Measurements from ENCODE around the gene GID4.
A peak's percentile ranks its signal among the peaks of the same experiment; 100 is the strongest.

Gene GID4

GRCh38 chr17:18102640-18103039 is 63.4 kb downstream of the GID4 start:
- no peak overlapping the region for H2BK12ac ChIP-seq (ENCODE audit: low read length in 2 of 2)
- H3K27me3 ChIP-seq (ENCODE audit: control insufficient read depth in 1 of 2, insufficient read depth in 1 of 2, low read length in 2 of 2): no peaks in the 10 kb centered on the region
- H3K4me1 ChIP-seq (ENCODE audit: control insufficient read depth, insufficient read depth, low read depth, low read length): peaks cover 2% of the 10 kb centered on the region
- H3K14ac ChIP-seq (ENCODE audit: low read length in 2 of 2): no peak overlapping the region
- no peak overlapping the region for H2BK120ac ChIP-seq (ENCODE audit: low read depth, low read length)
- H3K4ac ChIP-seq (ENCODE audit: low read depth in 1 of 2, low read length in 2 of 2): no peak overlapping the region
- no peak overlapping the region for H2BK5ac ChIP-seq (ENCODE audit: low read depth, low read length, poor library complexity, severe bottlenecking)
- H3K9ac ChIP-seq (ENCODE audit: low read length): no peak overlapping the region
- H3K9me3 ChIP-seq (ENCODE audit: control insufficient read depth, low read length): no peaks in the 10 kb centered on the region
- H3K23ac ChIP-seq (ENCODE audit: low read length in 2 of 2): no peak overlapping the region
- no peak overlapping the region for H3K18ac ChIP-seq (ENCODE audit: low read depth in 1 of 2, low read length in 2 of 2)
- H4K91ac ChIP-seq (ENCODE audit: low read length): no peak overlapping the region
- H3K79me1 ChIP-seq (replicated peaks; ENCODE audit: low read length, poor library complexity, severe bottlenecking): peaks cover 16% of the 10 kb centered on the region
- H2BK15ac ChIP-seq (ENCODE audit: low read depth, poor library complexity, severe bottlenecking): no peak overlapping the region
- H2AFZ ChIP-seq (ENCODE audit: low read depth, low read length): no peak overlapping the region
- no peak overlapping the region for H3K27ac ChIP-seq (ENCODE audit: low read length, poor library complexity, severe bottlenecking)
- H2AK5ac ChIP-seq (ENCODE audit: low read length, severe bottlenecking): no peak overlapping the region
- H3K4me2 ChIP-seq (ENCODE audit: low read length, poor library complexity, severe bottlenecking): no peak overlapping the region
- H3K4me3 ChIP-seq (ENCODE audit: insufficient read depth in 1 of 2, low read depth in 1 of 2, low read length in 2 of 2): no peak overlapping the region
- WGBS: over 99% methylated on average over 3 of the region's 3 CpGs
- no peak overlapping the region for H4K8ac ChIP-seq (ENCODE audit: low read length)
- DNase-seq: no peak
- peaks cover 81 to 93% of the 10 kb centered on the region in 2 experiments for H3K36me3 ChIP-seq (ENCODE audit: control insufficient read depth in 1 of 2, insufficient read depth in 2 of 2, low read depth in 1 of 2, low read length in 2 of 2)

GRCh38 chr17:18105027-18105426 is 65.8 kb downstream of the GID4 start:
- H2BK12ac ChIP-seq (ENCODE audit: low read length in 2 of 2): no peak overlapping the region

GRCh38 chr17:18105595-18105994 is 66.4 kb downstream of the GID4 start:
- H3K23ac ChIP-seq (ENCODE audit: low read length in 2 of 2): no peak overlapping the region
- peaks cover 3% of the 10 kb centered on the region for H3K4me1 ChIP-seq (ENCODE audit: control insufficient read depth, insufficient read depth, low read depth, low read length)
- H3K18ac ChIP-seq (ENCODE audit: low read depth in 1 of 2, low read length in 2 of 2): no peak overlapping the region
- H3K9ac ChIP-seq (ENCODE audit: low read length): no peak overlapping the region
- no peak overlapping the region for H3K27ac ChIP-seq (ENCODE audit: low read length, poor library complexity, severe bottlenecking)
- no peak overlapping the region for H2BK120ac ChIP-seq (ENCODE audit: low read depth, low read length)
- no peak overlapping the region for H2BK15ac ChIP-seq (ENCODE audit: low read depth, poor library complexity, severe bottlenecking)
- no peak overlapping the region for H4K8ac ChIP-seq (ENCODE audit: low read length)
- no peak overlapping the region for H4K91ac ChIP-seq (ENCODE audit: low read length)
- no peak overlapping the region for H2AFZ ChIP-seq (ENCODE audit: low read depth, low read length)
- no peak for DNase-seq
- no peak overlapping the region for H2BK12ac ChIP-seq (ENCODE audit: low read length in 2 of 2)
- H3K4me2 ChIP-seq (ENCODE audit: low read length, poor library complexity, severe bottlenecking): no peak overlapping the region
- peaks cover 52 to 66% of the 10 kb centered on the region in 2 experiments for H3K36me3 ChIP-seq (ENCODE audit: control insufficient read depth in 1 of 2, insufficient read depth in 2 of 2, low read depth in 1 of 2, low read length in 2 of 2)
- 93% methylated on average over 6 of the region's 6 CpGs for WGBS
- H3K4ac ChIP-seq (ENCODE audit: low read depth in 1 of 2, low read length in 2 of 2): no peak overlapping the region
- H2BK5ac ChIP-seq (ENCODE audit: low read depth, low read length, poor library complexity, severe bottlenecking): no peak overlapping the region
- no peak overlapping the region for H3K4me3 ChIP-seq (ENCODE audit: insufficient read depth in 1 of 2, low read depth in 1 of 2, low read length in 2 of 2)
- no peaks in the 10 kb centered on the region for H3K9me3 ChIP-seq (ENCODE audit: control insufficient read depth, low read length)
- H2AK5ac ChIP-seq (ENCODE audit: low read length, severe bottlenecking): no peak overlapping the region
- no peak overlapping the region for H3K14ac ChIP-seq (ENCODE audit: low read length in 2 of 2)
- H3K79me1 ChIP-seq (replicated peaks; ENCODE audit: low read length, poor library complexity, severe bottlenecking): no peaks in the 10 kb centered on the region
- peaks cover 0 to under 1% of the 10 kb centered on the region in 2 experiments for H3K27me3 ChIP-seq (ENCODE audit: control insufficient read depth in 1 of 2, insufficient read depth in 1 of 2, low read length in 2 of 2)

More at GRCh38 chr17:18105027-18105426, 65.8 kb downstream of the GID4 start:
- H4K91ac ChIP-seq (ENCODE audit: low read length): peak overlapping the region; percentile 65
- H3K9ac ChIP-seq (ENCODE audit: low read length): no peak overlapping the region
- 99% methylated on average over 3 of the region's 3 CpGs for WGBS
- H3K18ac ChIP-seq (ENCODE audit: low read depth in 1 of 2, low read length in 2 of 2): no peak overlapping the region
- no peak overlapping the region for H3K27ac ChIP-seq (ENCODE audit: low read length, poor library complexity, severe bottlenecking)
- H3K4me1 ChIP-seq (ENCODE audit: control insufficient read depth, insufficient read depth, low read depth, low read length): peaks cover 3% of the 10 kb centered on the region
- H3K4me3 ChIP-seq (ENCODE audit: insufficient read depth in 1 of 2, low read depth in 1 of 2, low read length in 2 of 2): no peak overlapping the region
- no peak overlapping the region for H2BK15ac ChIP-seq (ENCODE audit: low read depth, poor library complexity, severe bottlenecking)
- H2AFZ ChIP-seq (ENCODE audit: low read depth, low read length): no peak overlapping the region
- no peak overlapping the region for H2BK5ac ChIP-seq (ENCODE audit: low read depth, low read length, poor library complexity, severe bottlenecking)
- no peak overlapping the region for H3K4ac ChIP-seq (ENCODE audit: low read depth in 1 of 2, low read length in 2 of 2)
- H3K4me2 ChIP-seq (ENCODE audit: low read length, poor library complexity, severe bottlenecking): no peak overlapping the region
- H3K36me3 ChIP-seq (ENCODE audit: control insufficient read depth in 1 of 2, insufficient read depth in 2 of 2, low read depth in 1 of 2, low read length in 2 of 2): peaks cover 58 to 71% of the 10 kb centered on the region in 2 experiments
- DNase-seq: no peak
- H2BK120ac ChIP-seq (ENCODE audit: low read depth, low read length): no peak overlapping the region
- no peak overlapping the region for H3K14ac ChIP-seq (ENCODE audit: low read length in 2 of 2)
- H3K23ac ChIP-seq (ENCODE audit: low read length in 2 of 2): no peak overlapping the region
- no peak overlapping the region for H4K8ac ChIP-seq (ENCODE audit: low read length)
- H3K27me3 ChIP-seq (ENCODE audit: control insufficient read depth in 1 of 2, insufficient read depth in 1 of 2, low read length in 2 of 2): no peaks in the 10 kb centered on the region
- no peaks in the 10 kb centered on the region for H3K9me3 ChIP-seq (ENCODE audit: control insufficient read depth, low read length)
- peaks cover 3% of the 10 kb centered on the region for H3K79me1 ChIP-seq (replicated peaks; ENCODE audit: low read length, poor library complexity, severe bottlenecking)
- H2AK5ac ChIP-seq (ENCODE audit: low read length, severe bottlenecking): no peak overlapping the region

GRCh38 chr17:18106211-18106610 is 67.0 kb downstream of the GID4 start:
- no peak for DNase-seq
- H2BK12ac ChIP-seq (ENCODE audit: low read length in 2 of 2): no peak overlapping the region
- no peak overlapping the region for H2BK15ac ChIP-seq (ENCODE audit: low read depth, poor library complexity, severe bottlenecking)
- H3K14ac ChIP-seq (ENCODE audit: low read length in 2 of 2): no peak overlapping the region
- no peak overlapping the region for H3K4ac ChIP-seq (ENCODE audit: low read depth in 1 of 2, low read length in 2 of 2)
- H2AK5ac ChIP-seq (ENCODE audit: low read length, severe bottlenecking): no peak overlapping the region
- 97% methylated on average over 6 of the region's 9 CpGs for WGBS
- no peak overlapping the region for H3K4me2 ChIP-seq (ENCODE audit: low read length, poor library complexity, severe bottlenecking)
- H3K27me3 ChIP-seq (ENCODE audit: control insufficient read depth in 1 of 2, insufficient read depth in 1 of 2, low read length in 2 of 2): peaks cover 0 to 6% of the 10 kb centered on the region in 2 experiments
- H2BK5ac ChIP-seq (ENCODE audit: low read depth, low read length, poor library complexity, severe bottlenecking): no peak overlapping the region
- H3K4me1 ChIP-seq (ENCODE audit: control insufficient read depth, insufficient read depth, low read depth, low read length): peaks cover 3% of the 10 kb centered on the region
- peaks cover 46 to 60% of the 10 kb centered on the region in 2 experiments for H3K36me3 ChIP-seq (ENCODE audit: control insufficient read depth in 1 of 2, insufficient read depth in 2 of 2, low read depth in 1 of 2, low read length in 2 of 2)
- no peak overlapping the region for H3K27ac ChIP-seq (ENCODE audit: low read length, poor library complexity, severe bottlenecking)
- no peak overlapping the region for H2BK120ac ChIP-seq (ENCODE audit: low read depth, low read length)
- H4K91ac ChIP-seq (ENCODE audit: low read length): no peak overlapping the region
- no peak overlapping the region for H3K23ac ChIP-seq (ENCODE audit: low read length in 2 of 2)
- no peak overlapping the region for H3K4me3 ChIP-seq (ENCODE audit: insufficient read depth in 1 of 2, low read depth in 1 of 2, low read length in 2 of 2)
- no peaks in the 10 kb centered on the region for H3K9me3 ChIP-seq (ENCODE audit: control insufficient read depth, low read length)
- no peak overlapping the region for H2AFZ ChIP-seq (ENCODE audit: low read depth, low read length)
- no peak overlapping the region for H3K9ac ChIP-seq (ENCODE audit: low read length)
- no peak overlapping the region for H3K18ac ChIP-seq (ENCODE audit: low read depth in 1 of 2, low read length in 2 of 2)
- H3K79me1 ChIP-seq (replicated peaks; ENCODE audit: low read length, poor library complexity, severe bottlenecking): no peaks in the 10 kb centered on the region
- no peak overlapping the region for H4K8ac ChIP-seq (ENCODE audit: low read length)
